ENCODE results near the gene PSMB3.
"Not testable (repeated sequence)": the region's sequence is repeated elsewhere in the genome, so short reads cannot be mapped to it uniquely, and the experiment has no call there.

Gene PSMB3

DNA sequence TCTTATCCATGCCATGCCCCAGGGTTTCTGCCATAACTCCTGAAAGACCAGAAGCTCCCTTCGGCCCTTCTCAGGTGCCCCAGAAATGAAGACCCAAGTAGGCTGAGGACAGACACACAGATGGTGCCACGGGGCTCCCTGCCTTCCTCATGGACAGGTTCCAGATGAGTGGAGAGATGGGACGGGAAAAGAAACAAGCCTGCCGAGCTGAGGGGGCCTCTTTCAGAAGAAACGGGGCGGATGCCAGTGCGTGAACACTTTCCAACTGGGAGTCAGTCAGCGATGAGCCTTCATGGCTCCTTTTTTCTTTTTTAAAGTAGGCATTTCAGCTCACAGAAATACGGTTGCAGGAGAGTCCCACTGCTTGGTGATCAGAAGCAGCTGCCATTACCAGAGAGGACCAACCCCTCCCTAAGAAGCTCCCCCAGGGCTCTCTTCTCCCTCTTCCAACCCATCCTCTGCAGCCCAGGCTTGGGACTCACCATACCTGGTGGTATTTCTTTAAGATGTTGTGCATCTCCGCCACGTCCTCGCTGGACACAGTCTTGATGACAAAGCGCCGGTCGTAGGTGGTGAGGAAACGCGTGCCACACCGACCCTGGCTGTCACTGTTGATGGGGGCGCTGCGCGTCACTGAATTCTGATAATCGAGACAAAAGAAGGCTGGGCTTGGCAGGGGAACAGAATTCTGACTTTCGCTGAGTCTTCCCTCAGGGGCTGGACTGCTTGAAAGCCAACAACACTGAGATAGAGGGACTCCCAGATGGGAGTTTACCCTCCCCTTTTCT lies 27.6 kb downstream of the PSMB3 start:
- H3K4me1 ChIP-seq (ENCODE audit: low read depth, poor library complexity, severe bottlenecking), result no peaks in the 10 kb centered on the region
- H4K20me1 ChIP-seq (ENCODE audit: insufficient read depth), result no peaks in the 10 kb centered on the region
- no peak overlapping the region for H3K9ac ChIP-seq
- H3K27ac ChIP-seq, result no peak overlapping the region
- no peak overlapping the region for H2AFZ ChIP-seq (ENCODE audit: low read depth)
- TF ChIP-seq, protein P1, sequence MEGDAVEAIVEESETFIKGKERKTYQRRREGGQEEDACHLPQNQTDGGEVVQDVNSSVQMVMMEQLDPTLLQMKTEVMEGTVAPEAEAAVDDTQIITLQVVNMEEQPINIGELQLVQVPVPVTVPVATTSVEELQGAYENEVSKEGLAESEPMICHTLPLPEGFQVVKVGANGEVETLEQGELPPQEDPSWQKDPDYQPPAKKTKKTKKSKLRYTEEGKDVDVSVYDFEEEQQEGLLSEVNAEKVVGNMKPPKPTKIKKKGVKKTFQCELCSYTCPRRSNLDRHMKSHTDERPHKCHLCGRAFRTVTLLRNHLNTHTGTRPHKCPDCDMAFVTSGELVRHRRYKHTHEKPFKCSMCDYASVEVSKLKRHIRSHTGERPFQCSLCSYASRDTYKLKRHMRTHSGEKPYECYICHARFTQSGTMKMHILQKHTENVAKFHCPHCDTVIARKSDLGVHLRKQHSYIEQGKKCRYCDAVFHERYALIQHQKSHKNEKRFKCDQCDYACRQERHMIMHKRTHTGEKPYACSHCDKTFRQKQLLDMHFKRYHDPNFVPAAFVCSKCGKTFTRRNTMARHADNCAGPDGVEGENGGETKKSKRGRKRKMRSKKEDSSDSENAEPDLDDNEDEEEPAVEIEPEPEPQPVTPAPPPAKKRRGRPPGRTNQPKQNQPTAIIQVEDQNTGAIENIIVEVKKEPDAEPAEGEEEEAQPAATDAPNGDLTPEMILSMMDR (conservative IDR thresholded peaks at IDR 0.05; ENCODE audit: low read depth, low read length), result no peak
- no peaks in the 10 kb centered on the region; the same call in 1 of the 2 replicates for H3K36me3 ChIP-seq (ENCODE audit: insufficient read depth)
- H3K4me3 ChIP-seq (IDR thresholded peaks at IDR 0.05; ENCODE audit: insufficient read depth, low read depth, low read length), result no peak overlapping the region
- no peak overlapping the region for H3K4me2 ChIP-seq
- H3K27me3 ChIP-seq (ENCODE audit: insufficient read depth, low read depth), result no peaks in the 10 kb centered on the region
- no peaks in the 10 kb centered on the region for H3K79me2 ChIP-seq (ENCODE audit: insufficient read depth, low read depth)

DNA sequence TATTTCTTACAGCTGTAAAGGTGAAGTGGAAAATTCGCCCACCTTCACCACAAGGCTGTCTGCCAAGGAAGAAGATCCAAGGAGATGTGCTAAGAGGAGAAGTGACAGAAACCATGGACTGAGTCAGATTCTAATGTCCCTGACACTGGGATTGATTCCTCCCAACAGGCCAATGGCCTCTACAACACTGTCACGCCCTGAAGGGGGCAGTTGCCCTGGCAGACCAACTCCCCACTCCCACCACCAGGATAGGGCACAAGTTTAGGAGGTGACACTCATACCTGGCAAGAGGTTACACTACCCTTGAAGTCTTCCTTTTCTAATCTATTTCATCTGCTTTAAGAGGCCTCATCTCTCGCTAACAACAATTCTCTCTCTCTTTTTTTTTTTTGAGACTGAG lies 30.7 kb downstream of the PSMB3 start:
- Histone ChIP-seq H3K4me1 (ENCODE audit: low read depth, poor library complexity, severe bottlenecking) (no peaks in the 10 kb centered on the region), H3K27ac (no peak overlapping the region), H3K79me2 (ENCODE audit: insufficient read depth, low read depth) (no peaks in the 10 kb centered on the region), H3K27me3 (ENCODE audit: insufficient read depth, low read depth) (no peaks in the 10 kb centered on the region), H3K4me3 (IDR thresholded peaks at IDR 0.05; ENCODE audit: insufficient read depth, low read depth, low read length) (no peak overlapping the region), H3K4me2 (no peak overlapping the region), H3K36me3 (ENCODE audit: insufficient read depth) (peaks cover 4% of the 10 kb centered on the region; the same call in 1 of the 2 replicates), H2AFZ (ENCODE audit: low read depth) (no peak overlapping the region), H4K20me1 (ENCODE audit: insufficient read depth) (no peaks in the 10 kb centered on the region), H3K9ac (no peak overlapping the region)
- TF ChIP-seq, protein P1 (conservative IDR thresholded peaks at IDR 0.05; ENCODE audit: low read depth, low read length), result no peak

DNA sequence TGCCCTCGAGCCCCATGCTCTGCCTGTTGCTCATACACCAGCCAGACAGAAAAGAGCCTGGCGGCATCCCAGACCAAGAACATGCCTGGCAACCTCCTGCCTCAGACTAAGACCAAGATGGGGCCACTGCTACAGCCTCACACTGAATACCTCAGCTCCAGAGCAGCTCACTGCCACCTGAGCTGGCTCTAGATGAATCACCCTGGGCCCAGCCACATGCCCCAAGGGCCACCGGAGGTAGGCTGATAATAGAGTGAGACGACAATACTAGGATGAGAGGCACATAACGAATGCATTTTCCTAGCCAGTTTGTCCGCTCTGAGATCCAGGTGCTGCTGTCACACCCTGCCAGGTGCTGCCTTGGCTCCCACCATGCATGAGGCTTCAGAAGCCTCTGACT lies 33.8 kb downstream of the PSMB3 start:
- Histone ChIP-seq H3K27me3 (ENCODE audit: insufficient read depth, low read depth) (no peaks in the 10 kb centered on the region), H3K4me1 (ENCODE audit: low read depth, poor library complexity, severe bottlenecking) (no peaks in the 10 kb centered on the region), H3K36me3 (ENCODE audit: insufficient read depth) (peaks cover 4% of the 10 kb centered on the region; the same call in 1 of the 2 replicates), H2AFZ (ENCODE audit: low read depth) (no peak overlapping the region), H3K79me2 (ENCODE audit: insufficient read depth, low read depth) (peaks cover 10% of the 10 kb centered on the region; the same call in 1 of the 2 replicates), H3K4me2 (no peak overlapping the region), H4K20me1 (ENCODE audit: insufficient read depth) (no peaks in the 10 kb centered on the region), H3K27ac (no peak overlapping the region), H3K9ac (no peak overlapping the region), H3K4me3 (IDR thresholded peaks at IDR 0.05; ENCODE audit: insufficient read depth, low read depth, low read length) (no peak overlapping the region)
- TF ChIP-seq, protein P1 (conservative IDR thresholded peaks at IDR 0.05; ENCODE audit: low read depth, low read length), result no peak

DNA sequence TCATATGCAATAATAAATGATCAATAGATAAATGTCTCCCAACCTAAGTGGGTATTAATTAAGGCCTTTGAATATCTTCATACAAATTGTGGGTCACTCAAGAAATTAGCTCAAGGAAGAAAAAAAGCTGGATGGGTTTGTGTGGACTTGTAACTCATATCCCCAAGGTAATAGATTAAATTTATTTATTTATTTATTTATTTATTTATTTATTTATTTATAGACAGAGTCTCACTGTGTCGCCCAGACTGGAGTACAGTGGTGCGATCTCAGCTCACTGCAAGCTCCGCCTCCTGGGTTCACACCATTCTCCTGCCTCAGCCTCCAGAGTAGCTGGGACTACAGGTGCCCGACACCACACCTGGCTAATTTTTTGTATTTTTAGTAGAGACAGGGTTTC lies 35.5 kb downstream of the PSMB3 start:
- H3K36me3 ChIP-seq (ENCODE audit: insufficient read depth); H2AFZ ChIP-seq (ENCODE audit: low read depth); H3K9ac ChIP-seq; H3K4me2 ChIP-seq; H3K4me1 ChIP-seq (ENCODE audit: low read depth, poor library complexity, severe bottlenecking); H3K4me3 ChIP-seq (IDR thresholded peaks at IDR 0.05; ENCODE audit: insufficient read depth, low read depth, low read length); H3K27ac ChIP-seq; H4K20me1 ChIP-seq (ENCODE audit: insufficient read depth); H3K27me3 ChIP-seq (ENCODE audit: insufficient read depth, low read depth): not testable (repeated sequence)
- H3K79me2 ChIP-seq (ENCODE audit: insufficient read depth, low read depth), result peaks cover 22% of the 10 kb centered on the region; the same call in 1 of the 2 replicates

DNA sequence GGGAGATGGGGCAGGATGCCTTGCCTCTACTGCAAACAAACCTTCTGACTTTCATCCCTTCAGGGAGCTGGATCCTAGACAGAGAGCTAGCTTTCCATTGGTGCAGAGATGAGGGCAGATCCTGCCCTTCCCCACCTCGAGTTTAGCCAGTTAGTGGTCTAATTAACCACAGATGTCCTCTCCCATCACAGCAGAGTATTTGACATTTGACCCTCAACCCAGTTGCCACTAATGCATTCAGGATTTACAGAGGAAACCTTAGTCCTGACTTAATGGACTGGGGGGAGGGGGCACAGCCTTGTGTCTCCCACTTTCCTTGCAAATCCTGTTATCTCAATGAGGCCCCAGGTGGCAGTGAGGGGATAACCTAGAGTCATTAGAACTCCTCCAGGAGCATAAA lies 36.6 kb downstream of the PSMB3 start:
- Histone ChIP-seq H3K36me3 (ENCODE audit: insufficient read depth) (peaks cover 4% of the 10 kb centered on the region; the same call in 1 of the 2 replicates), H3K9ac (no peak overlapping the region), H4K20me1 (ENCODE audit: insufficient read depth) (no peaks in the 10 kb centered on the region), H3K27ac (no peak overlapping the region), H3K79me2 (ENCODE audit: insufficient read depth, low read depth) (peaks cover 32% of the 10 kb centered on the region; the same call in 1 of the 2 replicates), H3K27me3 (ENCODE audit: insufficient read depth, low read depth) (no peaks in the 10 kb centered on the region), H3K4me2 (no peak overlapping the region), H2AFZ (ENCODE audit: low read depth) (no peak overlapping the region), H3K4me3 (IDR thresholded peaks at IDR 0.05; ENCODE audit: insufficient read depth, low read depth, low read length) (no peak overlapping the region), H3K4me1 (ENCODE audit: low read depth, poor library complexity, severe bottlenecking) (peaks cover 2% of the 10 kb centered on the region)
- TF ChIP-seq, protein P1 (conservative IDR thresholded peaks at IDR 0.05; ENCODE audit: low read depth, low read length), result no peak

DNA sequence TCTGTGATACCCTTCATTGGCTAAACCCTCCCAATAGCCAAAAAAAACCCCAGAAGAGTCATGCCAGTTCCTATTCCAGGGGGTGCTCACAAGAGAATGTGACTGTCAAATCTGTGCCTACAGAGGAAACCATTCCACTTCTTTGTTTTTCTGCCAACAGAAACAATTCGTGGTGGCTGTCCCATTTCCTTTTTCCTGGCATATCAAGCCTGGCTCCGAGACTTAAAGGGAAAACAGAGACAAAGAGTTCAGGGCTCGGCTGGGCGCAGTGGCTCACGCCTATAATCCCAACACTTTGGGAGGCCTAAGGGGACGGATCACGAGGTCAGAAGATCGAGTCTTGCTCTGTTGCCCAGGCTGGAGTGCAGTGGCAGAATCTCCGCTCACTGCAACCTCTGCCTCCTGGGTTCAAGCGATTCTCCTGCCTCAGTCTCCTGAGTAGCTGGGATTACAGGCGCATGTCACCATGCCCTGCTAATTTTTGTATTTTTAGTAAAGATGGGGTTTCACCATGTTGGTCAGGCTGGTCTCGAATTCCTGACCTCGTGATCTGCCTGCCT lies 37.7 kb downstream of the PSMB3 start:
- H2AFZ ChIP-seq (ENCODE audit: low read depth); H3K9ac ChIP-seq; H3K27me3 ChIP-seq (ENCODE audit: insufficient read depth, low read depth); H3K4me2 ChIP-seq; H3K27ac ChIP-seq; H4K20me1 ChIP-seq (ENCODE audit: insufficient read depth); H3K4me1 ChIP-seq (ENCODE audit: low read depth, poor library complexity, severe bottlenecking); H3K4me3 ChIP-seq (IDR thresholded peaks at IDR 0.05; ENCODE audit: insufficient read depth, low read depth, low read length); H3K36me3 ChIP-seq (ENCODE audit: insufficient read depth): not testable (repeated sequence)
- H3K79me2 ChIP-seq (ENCODE audit: insufficient read depth, low read depth), result peaks cover 39% of the 10 kb centered on the region
